HUES64 (cell line): ENCODE results near the gene INTU.

Experiments
- H3K27ac ChIP-seq: 2 replicates; pipeline ENCODE4 v1.7.0; 2013; ENCODE audit warnings: low read depth, low read length, inconsistent platforms
- H3K27me3 ChIP-seq: 2 replicates; pipeline ENCODE4 v1.6.1; 2013; ENCODE audit warnings: mild to moderate bottlenecking, low read length; ENCODE audit not compliant: insufficient read depth
- H3K36me3 ChIP-seq: 2 replicates; pipeline ENCODE4 v1.6.1; 2013; ENCODE audit warnings: mild to moderate bottlenecking, low read length; ENCODE audit not compliant: insufficient read depth
- H3K4me1 ChIP-seq: 2 replicates; pipeline ENCODE4 v1.6.1; 2013; ENCODE audit warnings: mild to moderate bottlenecking, low read length, moderate library complexity; ENCODE audit not compliant: insufficient read depth
- H3K4me3 ChIP-seq: 2 replicates; pipeline ENCODE4 v1.5.1; 2013; ENCODE audit warnings: mild to moderate bottlenecking, low read length, moderate library complexity
- H3K9ac ChIP-seq: 2 replicates; pipeline ENCODE4 v1.6.1; 2013; ENCODE audit warnings: mild to moderate bottlenecking, low read depth, low read length
- H3K9me3 ChIP-seq: 2 replicates; pipeline ENCODE4 v1.6.1; 2013; ENCODE audit warnings: low read depth, low read length; ENCODE audit not compliant: insufficient read depth
- WGBS: fragments of 150-250, 120-280 bp; methylation state at CpG from one replicate; pipeline ENCODE4 v1.1.7; 2013; ENCODE audit warnings: missing lambda C conversion rate; 5-methylcytosine and 5-hydroxymethylcytosine counted together

The INTU gene

DNA sequence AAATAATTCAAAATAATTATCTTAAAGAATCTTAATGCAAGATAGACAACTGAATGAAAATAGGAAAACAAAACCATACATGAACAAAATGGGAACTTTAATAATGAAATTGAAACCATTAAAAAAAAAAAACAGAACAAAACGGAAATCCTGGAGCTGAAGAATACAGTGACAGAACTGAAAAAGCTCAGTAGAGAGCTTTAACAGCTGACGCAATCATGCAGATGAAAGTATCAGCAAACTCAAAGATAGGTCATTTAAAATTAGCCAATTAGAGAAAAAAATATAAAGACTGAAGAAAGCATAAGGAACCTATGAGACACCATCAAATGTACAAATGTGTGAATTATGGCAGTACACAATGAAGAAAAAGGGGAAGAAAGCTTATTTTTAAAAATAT, 116.2 kb downstream of the INTU start:
- H3K9me3 ChIP-seq: peaks cover 18% of the 10 kb centered on the region; the same call in 1 of the 2 replicates
- 100% methylated on average over 2 of the region's 2 CpGs for WGBS
- no peaks in the 10 kb centered on the region for H3K4me1 ChIP-seq
- no peak overlapping the region for H3K27ac ChIP-seq
- no peak overlapping the region for H3K9ac ChIP-seq
- no peaks in the 10 kb centered on the region for H3K27me3 ChIP-seq
- no peak overlapping the region for H3K4me3 ChIP-seq
- H3K36me3 ChIP-seq: no peaks in the 10 kb centered on the region

DNA sequence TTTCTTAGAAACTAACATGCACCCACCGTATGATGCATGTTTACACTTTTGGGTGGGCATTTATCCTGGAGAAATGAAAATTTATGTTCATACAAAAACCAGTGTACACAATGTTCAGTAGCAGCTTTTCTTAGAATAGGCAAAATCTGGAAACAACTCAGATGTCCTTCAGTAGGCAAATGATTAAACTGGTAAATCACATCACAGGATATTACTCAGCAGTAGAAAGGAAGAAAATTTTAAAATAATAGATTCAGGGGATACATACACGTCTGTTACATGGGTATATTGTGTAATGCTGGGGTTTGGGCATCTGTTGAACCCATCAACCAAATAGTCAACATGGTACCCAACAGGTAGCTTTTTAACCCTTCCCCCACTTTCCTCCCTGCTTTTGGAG, 124.1 kb downstream of the INTU start:
- Histone ChIP-seq H3K4me1 (no peaks in the 10 kb centered on the region), H3K9me3 (no peaks in the 10 kb centered on the region), H3K27ac (no peak overlapping the region), H3K36me3 (no peaks in the 10 kb centered on the region), H3K9ac (no peak overlapping the region), H3K4me3 (no peak overlapping the region), H3K27me3 (no peaks in the 10 kb centered on the region)
- WGBS: 100% methylated on average over 1 of the region's 2 CpGs

DNA sequence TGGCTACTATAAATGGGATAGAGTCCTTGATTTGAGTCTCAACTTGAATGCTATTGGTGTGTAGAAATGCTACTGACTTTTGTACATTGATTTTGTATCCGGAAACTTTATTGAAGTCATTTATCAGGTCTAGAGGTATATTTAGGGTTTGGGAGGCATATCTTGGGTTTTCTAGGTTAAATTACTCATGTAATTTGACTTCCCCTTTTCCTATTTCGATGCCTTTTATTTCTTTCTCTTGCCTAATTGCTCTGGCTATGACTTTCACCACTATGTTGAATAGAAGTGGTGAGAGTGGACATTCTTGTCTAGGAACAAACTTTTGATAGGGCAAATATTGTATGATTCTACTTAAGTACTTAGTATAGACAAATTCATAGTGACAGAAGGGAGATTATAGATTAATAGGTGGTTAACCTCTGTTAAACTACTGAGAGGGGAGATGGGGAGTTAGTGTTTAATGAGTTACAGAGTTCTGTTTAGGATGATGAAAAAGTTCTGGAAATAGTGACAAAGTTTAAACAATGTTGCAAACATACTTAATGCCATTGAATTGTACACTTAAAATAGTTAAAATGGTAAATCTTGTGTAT, 126.6 kb downstream of the INTU start:
- WGBS: 91% methylated on average over 1 of the region's 2 CpGs
- Histone ChIP-seq H3K27ac (no peak overlapping the region), H3K4me3 (no peak overlapping the region)

DNA sequence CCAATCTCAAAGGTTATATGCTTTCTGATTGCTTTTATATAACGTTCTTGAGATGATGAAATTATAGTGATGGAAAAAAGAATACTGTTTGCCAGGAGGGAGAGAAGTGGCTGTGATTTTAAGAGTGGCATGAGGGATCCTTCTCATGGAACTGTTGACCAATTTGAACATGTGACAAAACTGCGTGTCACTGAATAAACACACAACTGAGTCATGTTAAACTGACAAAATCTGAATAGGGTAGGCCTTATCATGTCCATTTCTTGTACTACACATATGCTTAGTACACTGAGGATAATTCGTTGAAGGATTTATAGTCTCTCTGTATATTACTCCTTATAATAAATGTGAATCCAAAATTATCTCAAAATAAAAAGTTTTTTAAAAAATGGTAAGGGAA, 127.1 kb downstream of the INTU start:
- H3K9me3 ChIP-seq: no peaks in the 10 kb centered on the region
- no peaks in the 10 kb centered on the region for H3K4me1 ChIP-seq
- no peak overlapping the region for H3K9ac ChIP-seq
- no peaks in the 10 kb centered on the region for H3K27me3 ChIP-seq
- no peak overlapping the region for H3K4me3 ChIP-seq
- no peak overlapping the region for H3K27ac ChIP-seq
- H3K36me3 ChIP-seq: no peaks in the 10 kb centered on the region
- 92% methylated on average over 2 of the region's 3 CpGs for WGBS

More for the DNA sequence above, 126.6 kb downstream of the INTU start:
- no peaks in the 10 kb centered on the region for H3K4me1 ChIP-seq
- no peaks in the 10 kb centered on the region for H3K36me3 ChIP-seq
- no peaks in the 10 kb centered on the region for H3K27me3 ChIP-seq
- H3K9me3 ChIP-seq: no peaks in the 10 kb centered on the region
- H3K9ac ChIP-seq: no peak overlapping the region

DNA sequence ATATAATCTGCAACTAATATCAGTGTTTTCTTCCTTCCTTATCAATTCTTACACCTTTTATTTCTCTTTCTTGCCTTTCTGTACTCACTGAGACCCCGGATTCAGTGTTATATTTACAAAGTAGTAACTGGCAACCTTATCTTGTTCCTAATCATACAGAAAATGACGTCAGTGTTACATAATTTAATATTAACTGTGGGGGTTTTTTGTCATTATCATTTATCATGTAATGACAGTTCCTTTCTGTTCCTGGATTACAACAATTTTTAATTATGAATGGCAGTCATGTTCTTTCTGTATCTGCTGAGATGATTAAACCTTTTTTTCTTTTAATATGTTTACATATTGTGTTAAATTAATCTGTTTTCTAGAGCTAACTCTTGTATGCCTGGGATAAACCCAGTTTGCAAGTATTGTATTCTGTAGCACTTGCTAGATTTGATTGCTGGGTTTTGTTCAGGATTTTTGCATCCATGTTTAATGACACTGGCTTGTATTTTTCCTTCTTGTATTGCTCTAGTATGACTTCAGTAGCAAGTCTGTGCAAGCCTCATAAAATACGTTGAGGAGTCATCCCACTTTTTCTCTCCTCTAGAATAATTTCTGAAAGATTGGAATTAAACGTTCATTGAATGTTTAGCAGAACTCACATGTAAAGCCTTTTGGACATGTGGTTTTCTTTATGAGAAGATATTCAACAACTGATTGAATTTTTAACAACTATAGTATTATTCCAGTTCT, 138.9 kb downstream of the INTU start:
- no peak overlapping the region for H3K4me3 ChIP-seq
- H3K9ac ChIP-seq: no peak overlapping the region
- peaks cover 3% of the 10 kb centered on the region; the same call in 1 of the 2 replicates for H3K4me1 ChIP-seq
- no peaks in the 10 kb centered on the region for H3K9me3 ChIP-seq
- 92% methylated on average over 2 of the region's 4 CpGs for WGBS
- no peaks in the 10 kb centered on the region for H3K27me3 ChIP-seq
- no peaks in the 10 kb centered on the region for H3K36me3 ChIP-seq
- no peak overlapping the region for H3K27ac ChIP-seq

GRCh38 chr4:127772769-127773671, 140.3 kb downstream of the INTU start:
- Histone ChIP-seq H3K27ac (no peak overlapping the region), H3K9ac (no peak overlapping the region), H3K9me3 (no peaks in the 10 kb centered on the region), H3K36me3 (no peaks in the 10 kb centered on the region), H3K4me3 (no peak overlapping the region), H3K4me1 (peaks cover 7% of the 10 kb centered on the region; the same call in 1 of the 2 replicates), H3K27me3 (no peaks in the 10 kb centered on the region)
- 95% methylated on average over 9 of the region's 10 CpGs for WGBS

GRCh38 chr4:127775843-127776242, 143.1 kb downstream of the INTU start:
- Histone ChIP-seq H3K27me3 (peaks cover 9% of the 10 kb centered on the region), H3K9ac (no peak overlapping the region), H3K27ac (no peak overlapping the region), H3K4me1 (peaks cover 7% of the 10 kb centered on the region; the same call in 1 of the 2 replicates), H3K4me3 (no peak overlapping the region), H3K36me3 (no peaks in the 10 kb centered on the region), H3K9me3 (no peaks in the 10 kb centered on the region)
- WGBS: 92% methylated on average over 4 of the region's 4 CpGs
